MCF 10A (cell line): ENCODE results near the gene PNCK. TPM values are rescaled to one million over a fixed set of nuclear protein-coding genes. Genes with fewer than 3 reads are reported as not detected.

Source experiments
- BruUV-seq: library from RNA; stranded (reverse); fragments of 400-500 nt; replicated peaks from 2 replicates; lab custom pipeline; 2021; lab: Mats Ljungman, UMichigan
- CTCF ChIA-PET: fragments of 300-600 bp; sonication (Branson Sonifier 250); formaldehyde crosslinking; extraction: SDS; loops from one replicate; lab custom pipeline; 2021; ENCODE audit warnings: antibody characterized with exemption, inconsistent platforms; lab: Yijun Ruan, JAX
- POLR2A ChIA-PET: fragments of 300-600, 350-650 bp; sonication (Branson Sonifier 250); formaldehyde crosslinking; extraction: SDS; loops from one replicate; lab custom pipeline; 2020; ENCODE audit warnings: antibody characterized with exemption, inconsistent platforms; lab: Yijun Ruan, JAX
- DNase-seq: peaks from one replicate; pipeline ENCODE4 v3.0.0-alpha.2; 2018; ENCODE audit not compliant: unreplicated experiment
- H3K27ac Mint-ChIP-seq: one replicate; pipeline ENCODE4 v1.8.0; 2022; ENCODE audit warnings: mild to moderate bottlenecking, low read depth, mixed read lengths; ENCODE audit not compliant: unreplicated experiment
- H3K27me3 Mint-ChIP-seq: one replicate; pipeline ENCODE4 v1.8.0; 2022; ENCODE audit warnings: mixed read lengths; ENCODE audit not compliant: insufficient read depth, unreplicated experiment
- H3K36me3 Mint-ChIP-seq: one replicate; pipeline ENCODE4 v1.8.0; 2022; ENCODE audit warnings: mild to moderate bottlenecking, moderate library complexity, mixed read lengths; ENCODE audit not compliant: insufficient read depth, unreplicated experiment
- H3K4me1 Mint-ChIP-seq: one replicate; pipeline ENCODE4 v1.8.0; 2022; ENCODE audit warnings: mixed read lengths; ENCODE audit not compliant: insufficient read depth, unreplicated experiment
- H3K4me3 Mint-ChIP-seq: one replicate; pipeline ENCODE4 v1.8.0; 2022; ENCODE audit warnings: mild to moderate bottlenecking, moderate library complexity, mixed read lengths; ENCODE audit not compliant: unreplicated experiment
- H3K9me3 Mint-ChIP-seq: one replicate; pipeline ENCODE4 v1.8.0; 2022; ENCODE audit warnings: mixed read lengths; ENCODE audit not compliant: unreplicated experiment
- intact Hi-C: fragments of 100-400 bp; cut with micrococcal nuclease; formaldehyde crosslinking; loops from 2 replicates; pipeline ENCODE4 v1.14.1; 2022
- total RNA-seq: library from RNA; stranded (reverse); gene quantifications from 2 replicates; pipeline ENCODE4 v1.2.3, GENCODE V29; 2022
- TF ChIP-seq, protein P1 (sequence below): fragments of 200-600 bp; IDR thresholded peaks from one replicate; pipeline ENCODE4 v1.8.0; 2022; ENCODE audit warnings: antibody characterized with exemption, mild to moderate bottlenecking; ENCODE audit not compliant: unreplicated experiment

Gene PNCK
- total RNA-seq, 1 experiment from 2014 or later, result not detected

- BruUV-seq, result no TSS peak
- POLR2A ChIA-PET, result no interaction called here
Measured at GRCh38 chrX:153623310-153624029, 50.1 kb downstream of the PNCK start.

GRCh38 chrX:153622661-153623309, 50.8 kb downstream of the PNCK start:
- Mint-ChIP-seq H3K27me3 (peaks cover 26% of the 10 kb centered on the region), H3K27ac (no peak overlapping the region), H3K4me3 (no peak overlapping the region), H3K4me1 (no peaks in the 10 kb centered on the region), H3K9me3 (no peaks in the 10 kb centered on the region), H3K36me3 (peaks cover 6% of the 10 kb centered on the region)
- TF ChIP-seq, protein P1, sequence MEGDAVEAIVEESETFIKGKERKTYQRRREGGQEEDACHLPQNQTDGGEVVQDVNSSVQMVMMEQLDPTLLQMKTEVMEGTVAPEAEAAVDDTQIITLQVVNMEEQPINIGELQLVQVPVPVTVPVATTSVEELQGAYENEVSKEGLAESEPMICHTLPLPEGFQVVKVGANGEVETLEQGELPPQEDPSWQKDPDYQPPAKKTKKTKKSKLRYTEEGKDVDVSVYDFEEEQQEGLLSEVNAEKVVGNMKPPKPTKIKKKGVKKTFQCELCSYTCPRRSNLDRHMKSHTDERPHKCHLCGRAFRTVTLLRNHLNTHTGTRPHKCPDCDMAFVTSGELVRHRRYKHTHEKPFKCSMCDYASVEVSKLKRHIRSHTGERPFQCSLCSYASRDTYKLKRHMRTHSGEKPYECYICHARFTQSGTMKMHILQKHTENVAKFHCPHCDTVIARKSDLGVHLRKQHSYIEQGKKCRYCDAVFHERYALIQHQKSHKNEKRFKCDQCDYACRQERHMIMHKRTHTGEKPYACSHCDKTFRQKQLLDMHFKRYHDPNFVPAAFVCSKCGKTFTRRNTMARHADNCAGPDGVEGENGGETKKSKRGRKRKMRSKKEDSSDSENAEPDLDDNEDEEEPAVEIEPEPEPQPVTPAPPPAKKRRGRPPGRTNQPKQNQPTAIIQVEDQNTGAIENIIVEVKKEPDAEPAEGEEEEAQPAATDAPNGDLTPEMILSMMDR, result no peak
- no peak for DNase-seq
- ChIA-PET CTCF (interaction anchor here (0.8 to 1.5 kb wide), 3 partner anchors 16 to 44 kb away, joined by 3 to 5 read pairs (median 4); no protein-coding TSS in a partner anchor), POLR2A (no interaction called here)
- intact Hi-C loops, result no loop called here
- no TSS peak for BruUV-seq

More at GRCh38 chrX:153623310-153624029, 50.1 kb downstream of the PNCK start:
- DNase-seq, result no peak
- Mint-ChIP-seq H3K4me1 (no peaks in the 10 kb centered on the region), H3K27me3 (peaks cover 19% of the 10 kb centered on the region), H3K36me3 (peaks cover 6% of the 10 kb centered on the region), H3K4me3 (no peak overlapping the region), H3K27ac (no peak overlapping the region), H3K9me3 (no peaks in the 10 kb centered on the region)
- intact Hi-C loops, result no loop called here
- TF ChIP-seq, protein P1, result no peak
- CTCF ChIA-PET, result interaction anchor here (1.5 kb wide), 1 partner anchor 44 kb away, joined by 5 read pairs; no protein-coding TSS in a partner anchor

DNA sequence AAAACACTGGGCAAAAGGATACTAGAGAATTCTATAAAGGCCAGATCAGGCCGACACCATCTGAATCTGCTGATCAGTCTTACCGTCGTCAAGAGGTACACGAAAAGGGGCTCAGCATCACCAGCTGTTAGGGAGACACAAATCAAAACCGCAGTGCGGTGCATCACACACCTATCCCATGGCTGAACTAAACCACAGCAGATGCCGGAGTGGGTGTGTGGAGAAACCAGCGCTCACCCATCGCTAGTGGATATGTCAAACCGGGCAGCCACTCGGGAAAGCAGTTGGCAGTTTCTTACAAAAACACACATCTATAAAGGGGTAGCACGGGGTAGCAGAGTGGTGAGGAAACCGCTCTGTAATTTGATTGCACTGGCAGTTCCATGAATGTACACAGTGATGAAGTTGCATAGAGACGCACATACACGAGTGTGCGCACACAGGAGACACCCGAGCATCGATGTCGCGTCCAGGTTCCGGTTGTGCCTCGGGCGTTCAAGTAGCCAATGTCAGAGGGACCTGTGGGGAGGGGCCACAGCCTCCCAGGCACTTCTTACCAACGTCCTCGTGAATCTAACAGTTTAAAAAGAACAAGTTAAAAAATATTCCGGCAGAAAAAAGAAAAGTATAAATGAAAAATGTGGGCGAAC, 51.5 kb downstream of the PNCK start:
- Mint-ChIP-seq H3K4me1 (no peaks in the 10 kb centered on the region), H3K4me3 (no peak overlapping the region), H3K9me3 (no peaks in the 10 kb centered on the region), H3K27ac (no peak overlapping the region), H3K27me3 (peaks cover 26% of the 10 kb centered on the region), H3K36me3 (peaks cover 6% of the 10 kb centered on the region)
- CTCF ChIA-PET, result interaction anchor here (0.8 to 1.5 kb wide), 3 partner anchors 17 to 45 kb away, joined by 3 to 5 read pairs (median 4); no protein-coding TSS in a partner anchor
- no peak for DNase-seq
- TF ChIP-seq, protein P1, result no peak
- intact Hi-C loops, result no loop called here
- BruUV-seq, result no TSS peak
- POLR2A ChIA-PET, result no interaction called here

DNA sequence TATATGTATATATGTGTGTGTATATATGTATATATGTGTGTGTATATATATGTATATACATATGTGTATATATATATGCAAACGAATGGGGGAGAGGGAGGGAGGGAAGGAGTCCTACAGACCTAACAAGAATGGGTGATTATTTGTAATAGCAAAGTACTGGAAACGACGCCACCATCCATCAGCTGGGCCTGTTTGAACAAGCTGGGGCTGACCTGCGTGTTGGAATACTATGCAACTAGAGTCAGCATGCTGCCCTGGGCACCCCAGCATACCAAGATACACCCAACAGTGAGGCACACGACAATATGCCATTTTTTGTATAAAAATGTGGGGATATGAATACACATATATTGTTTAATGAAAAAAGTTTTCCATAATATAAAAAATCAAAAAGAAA, 53.0 kb downstream of the PNCK start:
- Mint-ChIP-seq H3K27ac (no peak overlapping the region), H3K9me3 (no peaks in the 10 kb centered on the region), H3K36me3 (peaks cover 6% of the 10 kb centered on the region), H3K27me3 (peaks cover 29% of the 10 kb centered on the region), H3K4me1 (no peaks in the 10 kb centered on the region), H3K4me3 (no peak overlapping the region)
- DNase-seq, result no peak
- ChIA-PET CTCF (interaction anchor here (2.2 kb wide), 1 partner anchor 11 kb away, joined by 9 read pairs; no protein-coding TSS in a partner anchor), POLR2A (no interaction called here)
- BruUV-seq, result no TSS peak
- TF ChIP-seq, protein P1, result no peak
- intact Hi-C loops, result no loop called here
